ENCODE data around the gene COL12A1.

DNA sequence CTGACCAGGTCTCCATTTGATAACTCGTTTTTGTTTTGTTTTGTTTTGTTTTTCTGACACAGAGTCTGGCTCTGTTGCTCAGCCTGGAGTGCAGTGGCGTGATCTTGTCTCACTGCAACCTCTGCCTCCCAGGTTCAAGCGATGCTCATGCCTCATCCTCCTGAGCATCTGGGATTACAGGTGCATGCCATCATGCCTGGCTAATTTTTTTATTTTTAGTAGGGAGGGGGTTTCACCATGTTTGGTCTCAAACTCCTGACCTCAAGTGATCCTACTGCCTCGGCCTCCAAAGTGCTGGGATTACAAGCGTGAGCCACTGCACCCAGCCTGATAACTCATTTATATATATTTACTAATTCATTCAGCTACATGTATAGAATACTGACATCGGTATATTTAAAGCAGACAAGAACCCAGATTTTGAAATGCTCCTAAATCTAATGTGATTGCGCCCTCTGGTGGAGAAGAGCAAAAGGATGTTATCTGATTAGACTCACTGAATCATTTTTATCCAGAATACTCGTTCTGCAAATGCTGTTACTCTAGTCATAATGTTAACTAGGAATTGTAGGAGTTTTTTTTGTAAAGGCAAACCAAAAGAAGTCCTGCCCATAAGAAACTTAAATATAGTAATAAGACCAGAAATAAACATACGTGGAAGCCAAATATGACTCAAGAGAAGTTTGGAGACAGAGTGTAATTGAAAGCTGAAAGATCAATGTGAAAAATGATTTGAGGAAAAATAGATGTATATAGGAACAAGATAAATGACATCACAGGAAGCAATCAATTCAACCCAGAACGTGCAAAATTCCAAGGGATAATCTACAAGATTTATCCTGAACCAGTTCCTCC, 5.3 kb upstream of the COL12A1 start:
- no peak for TF ChIP-seq SUZ12 (IDR thresholded peaks at IDR 0.05; ENCODE audit: extremely low read depth, insufficient read depth, insufficient read length)
- no peak for TF ChIP-seq YY1 (IDR thresholded peaks at IDR 0.05; ENCODE audit: insufficient read depth, insufficient read length)
- TF ChIP-seq ZNF274 (IDR thresholded peaks at IDR 0.05; ENCODE audit: low read depth, low read length) = no peak
